GM12865 (cell line): ENCODE measurements around the gene TMTC2.

Experiments used
- DNase-seq: peaks from one replicate; pipeline ENCODE4 v3.0.0; 2010; ENCODE audit warnings: low read depth
- H3K4me3 ChIP-seq: 2 replicates; pipeline ENCODE4 v1.5.1; 2011; ENCODE audit warnings: mild to moderate bottlenecking, low read depth, low read length, control low read depth
- TF ChIP-seq, protein P1 (sequence below): IDR thresholded peaks from 2 replicates; pipeline ENCODE4 v1.5.1; 2011; ENCODE audit warnings: low read length, control low read depth, low read depth, inconsistent platforms; ENCODE audit not compliant: insufficient read depth; ENCODE audit errors: missing control alignments

The TMTC2 gene

GRCh38 chr12:82740129-82741000 lies 53.7 kb downstream of the TMTC2 start:
- DNase-seq: no peak
- no peak overlapping the region for H3K4me3 ChIP-seq
- TF ChIP-seq, protein P1, sequence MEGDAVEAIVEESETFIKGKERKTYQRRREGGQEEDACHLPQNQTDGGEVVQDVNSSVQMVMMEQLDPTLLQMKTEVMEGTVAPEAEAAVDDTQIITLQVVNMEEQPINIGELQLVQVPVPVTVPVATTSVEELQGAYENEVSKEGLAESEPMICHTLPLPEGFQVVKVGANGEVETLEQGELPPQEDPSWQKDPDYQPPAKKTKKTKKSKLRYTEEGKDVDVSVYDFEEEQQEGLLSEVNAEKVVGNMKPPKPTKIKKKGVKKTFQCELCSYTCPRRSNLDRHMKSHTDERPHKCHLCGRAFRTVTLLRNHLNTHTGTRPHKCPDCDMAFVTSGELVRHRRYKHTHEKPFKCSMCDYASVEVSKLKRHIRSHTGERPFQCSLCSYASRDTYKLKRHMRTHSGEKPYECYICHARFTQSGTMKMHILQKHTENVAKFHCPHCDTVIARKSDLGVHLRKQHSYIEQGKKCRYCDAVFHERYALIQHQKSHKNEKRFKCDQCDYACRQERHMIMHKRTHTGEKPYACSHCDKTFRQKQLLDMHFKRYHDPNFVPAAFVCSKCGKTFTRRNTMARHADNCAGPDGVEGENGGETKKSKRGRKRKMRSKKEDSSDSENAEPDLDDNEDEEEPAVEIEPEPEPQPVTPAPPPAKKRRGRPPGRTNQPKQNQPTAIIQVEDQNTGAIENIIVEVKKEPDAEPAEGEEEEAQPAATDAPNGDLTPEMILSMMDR: no peak

- DNase-seq: no peak
- TF ChIP-seq, protein P1: no peak
- no peak overlapping the region for H3K4me3 ChIP-seq
Measured at GRCh38 chr12:82745063-82745674, 58.5 kb downstream of the TMTC2 start.

GRCh38 chr12:82745807-82746206 lies 59.1 kb downstream of the TMTC2 start:
- TF ChIP-seq, protein P1: no peak

DNA sequence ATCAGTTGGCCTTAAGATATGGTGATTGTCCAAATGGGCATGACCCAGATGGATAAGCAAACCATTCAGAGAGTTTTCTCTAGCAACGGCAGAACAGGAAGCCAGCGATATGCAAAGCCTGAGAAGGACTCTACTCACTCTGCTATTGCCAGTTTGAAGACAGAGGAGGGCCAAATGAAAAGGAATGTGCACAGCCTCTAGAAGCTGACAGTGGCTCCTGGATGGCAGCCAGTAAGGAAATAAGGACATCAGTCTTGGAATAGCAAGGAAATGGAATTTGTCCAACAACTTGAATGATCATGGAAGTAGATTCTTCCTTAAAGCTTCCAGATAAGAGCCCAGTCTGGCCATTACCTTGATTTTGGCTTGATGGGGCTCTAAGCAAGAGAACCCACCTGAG lies 60.0 kb downstream of the TMTC2 start:
- no peak for DNase-seq
- no peak overlapping the region for H3K4me3 ChIP-seq
- TF ChIP-seq, protein P1: no peak

More at GRCh38 chr12:82745807-82746206, 59.1 kb downstream of the TMTC2 start:
- DNase-seq: no peak
- no peak overlapping the region for H3K4me3 ChIP-seq

DNA sequence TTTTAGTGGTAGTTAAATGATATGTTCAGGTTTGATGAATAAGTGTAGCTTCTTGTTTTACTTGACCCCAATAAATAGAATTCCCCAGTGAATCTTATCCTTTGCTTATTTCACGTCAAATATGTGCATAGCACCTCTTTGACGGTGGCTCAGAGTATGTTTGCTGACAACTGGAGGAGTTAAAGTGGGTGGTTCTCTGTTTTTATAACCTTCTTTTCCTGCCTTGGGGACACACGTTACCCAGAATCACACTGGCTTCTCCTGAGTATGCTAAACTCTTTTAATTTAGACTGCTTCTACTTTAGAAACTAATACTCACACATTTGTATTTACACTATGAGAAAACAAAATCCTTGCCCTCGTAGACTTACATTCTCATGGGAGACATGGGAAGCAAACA lies 62.3 kb downstream of the TMTC2 start:
- no peak overlapping the region for H3K4me3 ChIP-seq
- TF ChIP-seq, protein P1: no peak
- DNase-seq: no peak

GRCh38 chr12:82754856-82755255 lies 68.2 kb downstream of the TMTC2 start:
- H3K4me3 ChIP-seq: no peak overlapping the region
- TF ChIP-seq, protein P1: no peak
- no peak for DNase-seq
